SK-N-SH (cell line): ENCODE results near the gene MPHOSPH9. TPM values are rescaled to one million over a fixed set of nuclear protein-coding genes. Genes with fewer than 3 reads are reported as not detected.

Experiments used
- CTCF ChIA-PET: fragments of 300-600, 350-600 bp; formaldehyde crosslinking; extraction: SDS; loops from one replicate; lab custom pipeline; 2021; lab: Yijun Ruan, JAX
- POLR2A ChIA-PET: fragments of 350-600 bp; sonication (Branson Sonifier 250); formaldehyde crosslinking; extraction: SDS; loops from one replicate; lab custom pipeline; 2020; ENCODE audit warnings: antibody characterized with exemption, inconsistent platforms; lab: Yijun Ruan, JAX
- DNase-seq: peaks from one replicate; pipeline ENCODE4 v3.0.0; 2012
- H2AFZ ChIP-seq: fragments of 200-600 bp; sonication (generic); 2 replicates; pipeline ENCODE4 v1.8.1; 2016; ENCODE audit warnings: antibody characterized with exemption, mild to moderate bottlenecking, low read depth
- H3F3A ChIP-seq: fragments of 200-600 bp; sonication (generic); replicated peaks from 2 replicates; pipeline ENCODE3; 2016; ENCODE audit warnings: antibody characterized with exemption, mild to moderate bottlenecking; ENCODE audit not compliant: insufficient read depth
- H3K27ac ChIP-seq, 2 experiments: fragments of 200-500 bp in 1 of 2; fragments of 200-600 bp in 1 of 2; sonication (Bioruptor generic) in 1 of 2; sonication (generic), shearing (Covaris generic) in 1 of 2; 2 replicates each; pipeline versions ENCODE4 v1.5.1 to v1.6.1; 2014 to 2016; ENCODE audit warnings: low read depth in 2 of 2, inconsistent platforms in 1 of 2, low read length in 1 of 2, mild to moderate bottlenecking in 1 of 2, mixed read lengths in 1 of 2
- H3K27me3 ChIP-seq: fragments of 200-600 bp; sonication (generic), shearing (Covaris generic); 2 replicates; pipeline ENCODE4 v1.6.1; 2016; ENCODE audit warnings: mixed run types; ENCODE audit not compliant: insufficient read depth
- H3K36me3 ChIP-seq, 2 experiments: fragments of 200-500 bp in 1 of 2; fragments of 200-600 bp in 1 of 2; sonication (Bioruptor generic) in 1 of 2; sonication (generic) in 1 of 2; replicated peaks in 1 of 2; 2 replicates each; pipeline versions ENCODE3 to v1.5.1; 2014 to 2016; ENCODE audit warnings: low read length in 1 of 2, mild to moderate bottlenecking in 1 of 2; ENCODE audit not compliant: insufficient read depth in 2 of 2, control insufficient read depth in 1 of 2
- H3K4me1 ChIP-seq, 2 experiments: fragments of 200-500 bp in 1 of 2; fragments of 200-600 bp in 1 of 2; sonication (Bioruptor generic) in 1 of 2; sonication (generic), shearing (Covaris generic) in 1 of 2; 2 replicates each; pipeline versions ENCODE4 v1.5.1 to v1.6.1; 2014 to 2016; ENCODE audit warnings: low read depth in 1 of 2, low read length in 1 of 2, mixed run types in 1 of 2; ENCODE audit not compliant: insufficient read depth in 2 of 2, control insufficient read depth in 1 of 2
- H3K4me2 ChIP-seq: fragments of 200-600 bp; sonication (generic), shearing (Covaris generic); 2 replicates; pipeline ENCODE4 v1.6.1; 2017; ENCODE audit warnings: mixed run types
- H3K4me3 ChIP-seq, 2 experiments: fragments of 200-500 bp in 1 of 2; fragments of 200-600 bp in 1 of 2; sonication (Bioruptor generic) in 1 of 2; sonication (generic), shearing (Covaris generic) in 1 of 2; 2 replicates each; pipeline versions ENCODE4 v1.5.1 to v1.8.1; 2014 to 2016; ENCODE audit warnings: low read depth in 2 of 2, inconsistent platforms in 1 of 2, low read length in 1 of 2, mild to moderate bottlenecking in 1 of 2, mixed read lengths in 1 of 2, moderate library complexity in 1 of 2
- H3K79me2 ChIP-seq: fragments of 200-600 bp; sonication (generic); 2 replicates; pipeline ENCODE4 v1.8.1; 2017; ENCODE audit warnings: mild to moderate bottlenecking; ENCODE audit not compliant: insufficient read depth
- H3K9ac ChIP-seq: fragments of 200-600 bp; sonication (generic); 2 replicates; pipeline ENCODE4 v1.6.1; 2017; ENCODE audit warnings: mixed run types
- H3K9me2 ChIP-seq: fragments of 200-600 bp; sonication (generic); 2 replicates; pipeline ENCODE4 v1.6.1; 2017; ENCODE audit warnings: mixed run types
- H3K9me3 ChIP-seq: fragments of 200-600 bp; sonication (generic); 2 replicates; pipeline ENCODE4 v1.6.1; 2017; ENCODE audit warnings: mixed run types, mild to moderate bottlenecking, moderate library complexity
- H4K20me1 ChIP-seq: fragments of 200-600 bp; sonication (generic); 2 replicates; pipeline ENCODE4 v1.6.1; 2017; ENCODE audit warnings: mild to moderate bottlenecking, mixed run types; ENCODE audit not compliant: insufficient read depth
- FOXM1 ChIP-seq: IDR thresholded peaks from 2 replicates; pipeline ENCODE4 v1.4.0; 2012; ENCODE audit warnings: low read depth, mild to moderate bottlenecking
- GATA2 ChIP-seq: sonication (generic); formaldehyde crosslinking; IDR thresholded peaks from 2 replicates; pipeline ENCODE4 v1.5.0; 2020; ENCODE audit warnings: mild to moderate bottlenecking, missing genetic modification reagents
- IRF3 ChIP-seq: fragments of 150-350 bp; IDR thresholded peaks from 2 replicates; pipeline ENCODE4 v1.6.1; 2016; ENCODE audit warnings: mild to moderate bottlenecking, low read depth, low read length
- JUND ChIP-seq: IDR thresholded peaks from 2 replicates; pipeline ENCODE4 v1.4.0; 2012
- NFIC ChIP-seq: IDR thresholded peaks from 2 replicates; pipeline ENCODE4 v1.4.0; 2012; ENCODE audit warnings: borderline replicate concordance
- NRF1 ChIP-seq: IDR thresholded peaks from 2 replicates; pipeline ENCODE4 v1.6.1; 2012; ENCODE audit warnings: low read depth, mild to moderate bottlenecking, low read length
- POLR2AphosphoS5 ChIP-seq: IDR thresholded peaks from 2 replicates; pipeline ENCODE4 v1.6.1; 2012; ENCODE audit warnings: low read depth, low read length
- RCOR1 ChIP-seq: fragments of 150-350 bp; IDR thresholded peaks from 2 replicates; pipeline ENCODE4 v1.6.1; 2017; ENCODE audit warnings: antibody characterized with exemption, low read length
- RXRA ChIP-seq: IDR thresholded peaks from 2 replicates; pipeline ENCODE4 v1.4.0; 2012; ENCODE audit warnings: low read depth, mild to moderate bottlenecking, borderline replicate concordance
- TAF1 ChIP-seq: IDR thresholded peaks from 2 replicates; pipeline ENCODE4 v1.6.1; 2012; ENCODE audit warnings: low read depth, mild to moderate bottlenecking, low read length, moderate library complexity, borderline replicate concordance
- ZBTB33 ChIP-seq: IDR thresholded peaks from 2 replicates; pipeline ENCODE4 v1.4.0; 2012; ENCODE audit warnings: low read depth, borderline replicate concordance
- WGBS: methylation state at CpG from one replicate; pipeline ENCODE4 v1.1.6; 2017; ENCODE audit warnings: low lambda C conversion rate; 5-methylcytosine and 5-hydroxymethylcytosine counted together
- polyA plus RNA-seq, 3 experiments: library from polyadenylated mRNA; depleted of rRNA; stranded (reverse); fragments of >200 nt; gene quantifications; 2 replicates each; pipeline ENCODE4 v1.2.3, GENCODE V29; 2012
- TF ChIP-seq, protein P1 (sequence below): IDR thresholded peaks from 2 replicates; pipeline ENCODE4 v1.4.0; 2012; ENCODE audit warnings: low read depth
- TF ChIP-seq, protein P2 (sequence below): IDR thresholded peaks from 2 replicates; pipeline ENCODE4; 2012

Gene MPHOSPH9
- polyA plus RNA-seq, 1 of the 3 experiments (the other 2 are of a cell fraction) = 9.0 TPM

DNA sequence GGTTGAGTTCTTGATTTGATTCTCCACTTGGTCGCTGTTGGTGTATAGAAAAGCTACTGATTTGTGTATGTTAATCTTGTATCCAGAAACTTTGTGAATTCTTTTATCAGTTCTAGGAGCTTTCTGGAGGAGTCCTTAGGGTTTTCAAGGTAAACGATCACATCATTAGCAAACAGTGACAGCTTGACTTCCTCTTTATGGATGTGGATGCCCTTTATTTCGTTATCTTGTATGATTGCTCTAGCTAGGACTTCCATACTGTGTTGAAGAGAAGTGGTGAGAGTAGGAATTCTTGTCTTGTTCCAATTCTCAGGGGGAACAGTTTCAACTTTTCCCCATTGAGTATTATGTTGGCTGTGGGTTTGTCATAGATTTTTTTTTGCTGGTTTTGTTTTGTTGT lies 12.7 kb upstream of the MPHOSPH9 start:
- Histone ChIP-seq H3K79me2 (peaks cover 78% of the 10 kb centered on the region), H2AFZ (no peak overlapping the region), H3K9ac (no peak overlapping the region), H3K27me3 (no peaks in the 10 kb centered on the region), H3K4me2 (no peak overlapping the region), H3K36me3 (peaks cover 0 to 29% of the 10 kb centered on the region in 2 experiments), H3K9me2 (no peaks in the 10 kb centered on the region), H3K9me3 (no peaks in the 10 kb centered on the region), H3K4me3 (no peak overlapping the region), H3K4me1 (peaks cover 0 to 6% of the 10 kb centered on the region in 2 experiments; a peak in 2 of 4 replicates), H3F3A (peaks cover 7% of the 10 kb centered on the region), H3K27ac (no peak overlapping the region), H4K20me1 (0 out of 2 replicates have a peak, but pooled peaks cover 3% of the 10 kb centered on the region)
- 97% methylated on average over 3 of the region's 3 CpGs for WGBS
- ChIA-PET CTCF (no interaction called here), POLR2A (interaction anchor here (1.5 kb wide), 1 partner anchor 13 kb away, joined by 4 read pairs; the partner anchor contains the start of genes MPHOSPH9 and MTRFR)
- DNase-seq = no peak
- TF ChIP-seq RXRA (no peak), TAF1 (no peak), NRF1 (no peak), NFIC (no peak), POLR2AphosphoS5 (no peak), GATA2 (no peak), FOXM1 (no peak)
- TF ChIP-seq, protein P1, sequence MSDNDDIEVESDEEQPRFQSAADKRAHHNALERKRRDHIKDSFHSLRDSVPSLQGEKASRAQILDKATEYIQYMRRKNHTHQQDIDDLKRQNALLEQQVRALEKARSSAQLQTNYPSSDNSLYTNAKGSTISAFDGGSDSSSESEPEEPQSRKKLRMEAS = no peak
- TF ChIP-seq, protein P2, sequence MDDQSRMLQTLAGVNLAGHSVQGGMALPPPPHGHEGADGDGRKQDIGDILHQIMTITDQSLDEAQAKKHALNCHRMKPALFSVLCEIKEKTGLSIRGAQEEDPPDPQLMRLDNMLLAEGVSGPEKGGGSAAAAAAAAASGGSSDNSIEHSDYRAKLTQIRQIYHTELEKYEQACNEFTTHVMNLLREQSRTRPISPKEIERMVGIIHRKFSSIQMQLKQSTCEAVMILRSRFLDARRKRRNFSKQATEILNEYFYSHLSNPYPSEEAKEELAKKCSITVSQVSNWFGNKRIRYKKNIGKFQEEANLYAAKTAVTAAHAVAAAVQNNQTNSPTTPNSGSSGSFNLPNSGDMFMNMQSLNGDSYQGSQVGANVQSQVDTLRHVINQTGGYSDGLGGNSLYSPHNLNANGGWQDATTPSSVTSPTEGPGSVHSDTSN = no peak

DNA sequence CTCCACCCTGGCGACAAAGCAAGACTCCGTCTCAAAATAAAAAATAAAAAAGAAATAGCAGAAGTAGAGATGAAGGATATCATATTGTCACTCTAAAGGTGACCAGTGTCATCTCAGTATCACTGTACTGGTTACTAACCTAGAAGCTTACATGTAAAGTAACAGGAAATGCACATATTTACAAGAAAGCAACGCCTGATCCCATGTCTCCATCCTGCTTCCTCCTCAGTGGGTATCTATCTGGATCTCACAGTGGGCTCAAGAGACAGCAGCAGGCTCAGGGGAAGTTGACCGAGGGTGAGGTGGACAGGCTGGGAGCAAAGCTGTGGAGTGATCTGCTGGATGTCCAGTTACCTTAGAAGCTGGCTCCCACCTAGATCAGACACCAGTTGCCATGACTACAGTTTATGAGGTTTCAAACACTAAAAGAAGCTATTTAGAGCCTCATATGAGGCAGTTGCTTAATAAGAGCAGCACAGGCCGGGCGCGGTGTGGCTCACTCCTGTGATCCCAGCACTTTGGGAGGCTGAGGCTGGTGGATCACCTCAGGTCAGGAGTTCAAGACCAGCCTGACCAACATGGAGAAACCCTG lies 10.8 kb upstream of the MPHOSPH9 start:
- CTCF ChIA-PET = interaction anchor here (1.2 kb wide), 1 partner anchor 203 kb away, joined by 3 read pairs; no protein-coding TSS in a partner anchor
- Histone ChIP-seq H3K4me1 (peaks cover 0 to 5% of the 10 kb centered on the region in 2 experiments; a peak in 1 of 4 replicates), H3K36me3 (peaks cover 2 to 24% of the 10 kb centered on the region in 2 experiments), H3K9ac (no peak overlapping the region), H3F3A (peaks cover 3% of the 10 kb centered on the region), H3K9me3 (no peaks in the 10 kb centered on the region), H4K20me1 (0 out of 2 replicates have a peak, but pooled peaks cover 3% of the 10 kb centered on the region), H3K27ac (no peak overlapping the region), H3K4me3 (no peak overlapping the region), H3K4me2 (no peak overlapping the region), H3K27me3 (no peaks in the 10 kb centered on the region), H2AFZ (no peak overlapping the region), H3K79me2 (peaks cover 76% of the 10 kb centered on the region), H3K9me2 (no peaks in the 10 kb centered on the region)
- no peak for TF ChIP-seq JUND
- TF ChIP-seq IRF3 = no peak
- TF ChIP-seq RCOR1 = no peak
- no peak for TF ChIP-seq NRF1
- TF ChIP-seq ZBTB33 = no peak
- no peak for TF ChIP-seq TAF1
- 86% methylated on average over 7 of the region's 7 CpGs for WGBS
- POLR2A ChIA-PET = no interaction called here
- no peak for DNase-seq
